NOMO-1 treated with dmso at 0.1 percent for 144 hours (cell line): Measurements from ENCODE around the gene ADGRE1.

Source experiments
- DNase-seq: peaks from one replicate; lab custom pipeline; 2025; ENCODE audit not compliant: unreplicated experiment; lab: John Stamatoyannopoulos, UW

Gene ADGRE1

GRCh38 chr19:6947745-6948144 is 60.4 kb downstream of the ADGRE1 start:
- DNase-seq, result no peak

GRCh38 chr19:6948884-6949283 is 61.5 kb downstream of the ADGRE1 start:
- DNase-seq, result no peak

- no peak for DNase-seq
Observed at GRCh38 chr19:6952956-6953355, 65.6 kb downstream of the ADGRE1 start.

- no peak for DNase-seq
Observed at GRCh38 chr19:6955082-6955481, 67.7 kb downstream of the ADGRE1 start.

GRCh38 chr19:6956573-6956972 is 69.2 kb downstream of the ADGRE1 start:
- no peak for DNase-seq

- no peak for DNase-seq
Observed at GRCh38 chr19:6958791-6959190, 71.4 kb downstream of the ADGRE1 start.

- DNase-seq, result no peak
Observed at GRCh38 chr19:6963244-6963852, 76.0 kb downstream of the ADGRE1 start.

GRCh38 chr19:6963937-6964336 is 76.6 kb downstream of the ADGRE1 start:
- DNase-seq, result no peak

GRCh38 chr19:6967967-6968366 is 80.6 kb downstream of the ADGRE1 start:
- peak; percentile 40 for DNase-seq

GRCh38 chr19:6969490-6969889 is 82.1 kb downstream of the ADGRE1 start:
- DNase-seq, result no peak

GRCh38 chr19:6970021-6970420 is 82.6 kb downstream of the ADGRE1 start:
- peak; percentile 55 for DNase-seq

- peak; percentile 93 for DNase-seq
Observed at GRCh38 chr19:6970443-6970842, 83.1 kb downstream of the ADGRE1 start.

- DNase-seq, result no peak
Observed at GRCh38 chr19:6971366-6971765, 84.0 kb downstream of the ADGRE1 start.

GRCh38 chr19:6976197-6976596 is 88.8 kb downstream of the ADGRE1 start:
- no peak for DNase-seq

- no peak for DNase-seq
Observed at GRCh38 chr19:6979399-6979798, 92.0 kb downstream of the ADGRE1 start.

- no peak for DNase-seq
Observed at GRCh38 chr19:6983448-6983847, 96.1 kb downstream of the ADGRE1 start.

GRCh38 chr19:6987850-6988249 is 100.5 kb downstream of the ADGRE1 start:
- peak; percentile 38 for DNase-seq

- DNase-seq, result no peak
Observed at GRCh38 chr19:6988257-6988656, 100.9 kb downstream of the ADGRE1 start.
